Measurements from ENCODE around the gene BMP8A.

BMP8A gene

DNA sequence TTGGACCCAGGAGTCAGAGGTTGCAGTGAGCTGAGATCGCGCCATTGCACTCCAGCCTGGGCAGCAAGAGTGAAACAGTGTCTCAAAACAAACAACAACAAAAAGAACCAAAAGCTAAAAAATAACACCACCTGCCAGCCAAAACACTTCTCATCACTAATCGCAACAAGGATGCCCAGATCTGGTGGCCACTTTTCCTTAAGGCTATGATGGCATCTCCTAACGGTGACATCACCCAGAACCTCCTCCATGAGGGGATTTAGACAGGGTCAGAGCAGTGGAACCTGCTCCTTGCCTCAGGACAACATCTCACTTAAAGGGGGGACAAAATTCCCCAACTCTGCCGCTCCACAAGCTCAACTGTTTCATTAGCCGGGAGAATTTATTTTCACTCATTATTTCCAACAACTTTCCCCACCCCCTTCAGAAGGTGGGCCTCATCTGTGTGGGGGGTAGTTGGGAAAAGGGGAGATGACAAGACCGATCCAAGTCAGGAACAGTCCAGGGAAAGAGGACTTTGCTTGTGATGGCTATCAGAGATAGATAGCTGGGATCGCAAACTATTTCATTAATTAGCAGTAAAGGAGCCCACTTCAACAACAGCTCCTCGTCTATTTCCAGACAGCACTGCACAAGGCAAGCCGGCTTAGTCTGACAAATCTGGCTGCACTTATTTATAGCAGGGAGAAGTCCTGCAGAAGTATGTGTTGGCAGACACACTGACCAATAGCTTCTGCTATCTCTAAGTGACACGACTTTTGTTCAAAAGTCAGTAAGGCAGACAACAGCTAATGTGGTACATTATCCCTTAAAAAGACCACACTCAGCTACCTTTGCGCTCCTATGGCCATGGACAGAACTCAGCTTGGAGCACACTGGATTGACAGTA lies 82.5 kb downstream of the BMP8A start:
- Histone ChIP-seq H3K9me3 (ENCODE audit: control insufficient read depth, insufficient read depth, low read depth, low read length) (no peaks in the 10 kb centered on the region), H3K27ac (ENCODE audit: low read depth, low read length) (no peak overlapping the region), H3K9ac (ENCODE audit: low read length) (peak overlapping the region; percentile 86)

DNA sequence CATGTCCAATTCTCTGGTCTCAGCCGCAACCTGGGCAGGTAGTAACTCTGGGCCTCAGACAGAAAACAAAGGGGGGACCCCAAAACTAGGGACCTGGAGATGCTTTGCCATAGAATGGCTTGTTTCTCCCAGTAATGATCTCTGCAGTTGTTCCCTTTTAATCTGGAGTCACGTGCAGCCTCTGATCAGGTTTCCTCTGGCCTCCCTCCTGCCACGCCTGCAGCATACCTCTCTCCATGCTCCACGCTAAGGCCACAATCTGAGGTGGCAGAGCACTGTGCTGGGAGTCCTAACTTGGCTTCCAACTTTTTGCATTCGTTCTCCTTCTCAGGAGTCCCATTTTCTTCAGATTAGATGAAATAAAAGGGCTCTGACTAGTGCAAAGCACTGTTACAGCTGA lies 83.2 kb downstream of the BMP8A start:
- peak overlapping the region; percentile 75 for H3K4me3 ChIP-seq (ENCODE audit: low read depth, low read length)
- H3K9ac ChIP-seq (ENCODE audit: low read length), result peak overlapping the region; percentile 86
- H3K4me1 ChIP-seq (ENCODE audit: control insufficient read depth, insufficient read depth, low read length), result peaks cover 19% of the 10 kb centered on the region
- H3K27me3 ChIP-seq (ENCODE audit: control insufficient read depth, insufficient read depth, low read length), result no peaks in the 10 kb centered on the region
- H3K27ac ChIP-seq (ENCODE audit: low read depth, low read length), result no peak overlapping the region
- no peaks in the 10 kb centered on the region for H3K9me3 ChIP-seq (ENCODE audit: control insufficient read depth, insufficient read depth, low read depth, low read length)
- peaks cover 60% of the 10 kb centered on the region for H3K36me3 ChIP-seq (ENCODE audit: control insufficient read depth, insufficient read depth, low read length)

More for the DNA sequence above, 82.5 kb downstream of the BMP8A start:
- Histone ChIP-seq H3K27me3 (ENCODE audit: control insufficient read depth, insufficient read depth, low read length) (no peaks in the 10 kb centered on the region), H3K4me3 (ENCODE audit: low read depth, low read length) (peak overlapping the region; percentile 75), H3K36me3 (ENCODE audit: control insufficient read depth, insufficient read depth, low read length) (peaks cover 67% of the 10 kb centered on the region), H3K4me1 (ENCODE audit: control insufficient read depth, insufficient read depth, low read length) (peaks cover 19% of the 10 kb centered on the region)
